ENCODE results near the gene SLC44A2.

The SLC44A2 gene

GRCh38 chr19:10625762-10626138 is 397 bp downstream of the SLC44A2 start:
- no peaks in the 10 kb centered on the region for H3K27me3 Mint-ChIP-seq

DNA sequence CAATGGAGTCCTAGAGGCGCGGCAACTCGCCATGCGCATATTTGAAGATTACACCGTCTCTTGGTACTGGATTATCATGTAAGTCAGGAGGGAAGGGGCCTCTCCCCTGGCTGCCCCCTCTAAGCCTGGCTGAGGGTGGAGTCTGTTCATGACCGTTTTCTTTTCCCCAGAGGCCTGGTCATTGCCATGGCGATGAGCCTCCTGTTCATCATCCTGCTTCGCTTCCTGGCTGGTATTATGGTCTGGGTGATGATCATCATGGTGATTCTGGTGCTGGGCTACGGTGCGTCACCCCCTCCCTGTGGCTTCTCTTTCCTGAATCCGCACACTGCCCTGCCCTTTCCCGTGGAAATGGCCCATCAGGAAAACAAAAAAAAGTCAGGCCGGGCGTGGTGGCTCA is 6.5 kb downstream of the SLC44A2 start:
- DNase-seq (no peak), ATAC-seq (replicated peaks) (no peak)
- peaks cover 95% of the 10 kb centered on the region for H3K36me3 Mint-ChIP-seq (ENCODE audit: insufficient read depth)
- no peaks in the 10 kb centered on the region for H3K9me3 Mint-ChIP-seq
- no peaks in the 10 kb centered on the region for H3K27me3 Mint-ChIP-seq
- H3K27ac Mint-ChIP-seq, result no peak overlapping the region
- peaks cover 4 to 14% of the 10 kb centered on the region in 2 donors for H3K4me1 Mint-ChIP-seq (ENCODE audit: low read depth in 2 of 2)
- no peak overlapping the region for H3K4me3 Mint-ChIP-seq

More at GRCh38 chr19:10625762-10626138, 397 bp downstream of the SLC44A2 start:
- DNase-seq, result no peak
- Mint-ChIP-seq H3K4me3 (peak overlapping the region; percentile 31 to 48), H3K27ac (peak overlapping the region in 1 of 2 donors; percentile 80), H3K9me3 (no peaks in the 10 kb centered on the region), H3K36me3 (ENCODE audit: insufficient read depth) (peaks cover 59% of the 10 kb centered on the region), H3K4me1 (ENCODE audit: low read depth in 2 of 2) (peaks cover 25 to 37% of the 10 kb centered on the region in 2 donors)
- ATAC-seq (replicated peaks), result no peak

GRCh38 chr19:10634430-10634829 is 9.1 kb downstream of the SLC44A2 start:
- DNase-seq (no peak), ATAC-seq (replicated peaks) (no peak)
- H3K27me3 Mint-ChIP-seq, result no peaks in the 10 kb centered on the region
- H3K36me3 Mint-ChIP-seq (ENCODE audit: insufficient read depth), result peaks cover 93% of the 10 kb centered on the region
- no peak overlapping the region for H3K27ac Mint-ChIP-seq
- H3K4me3 Mint-ChIP-seq, result no peak overlapping the region
- H3K4me1 Mint-ChIP-seq (ENCODE audit: low read depth in 2 of 2), result peaks cover 10 to 21% of the 10 kb centered on the region in 2 donors
- H3K9me3 Mint-ChIP-seq, result no peaks in the 10 kb centered on the region

DNA sequence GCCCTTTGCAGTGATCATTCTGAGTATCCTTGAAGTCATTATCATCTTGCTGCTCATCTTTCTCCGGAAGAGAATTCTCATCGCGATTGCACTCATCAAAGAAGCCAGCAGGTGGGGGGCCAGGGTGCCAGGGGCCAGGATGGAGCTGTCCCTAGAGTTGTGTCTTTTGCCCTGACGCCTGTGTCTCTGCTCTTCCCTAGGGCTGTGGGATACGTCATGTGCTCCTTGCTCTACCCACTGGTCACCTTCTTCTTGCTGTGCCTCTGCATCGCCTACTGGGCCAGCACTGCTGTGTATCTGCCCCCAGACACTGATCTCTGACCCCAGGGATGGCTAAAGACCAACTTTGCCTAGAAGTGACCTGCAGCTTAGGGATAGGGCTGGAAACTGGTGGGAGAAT is 9.6 kb downstream of the SLC44A2 start:
- Mint-ChIP-seq H3K9me3 (no peaks in the 10 kb centered on the region), H3K27ac (no peak overlapping the region), H3K4me1 (ENCODE audit: low read depth in 2 of 2) (peaks cover 10 to 21% of the 10 kb centered on the region in 2 donors), H3K27me3 (no peaks in the 10 kb centered on the region), H3K4me3 (no peak overlapping the region), H3K36me3 (ENCODE audit: insufficient read depth) (peaks cover 91% of the 10 kb centered on the region)
- ATAC-seq (replicated peaks), result no peak
- DNase-seq, result no peak

DNA sequence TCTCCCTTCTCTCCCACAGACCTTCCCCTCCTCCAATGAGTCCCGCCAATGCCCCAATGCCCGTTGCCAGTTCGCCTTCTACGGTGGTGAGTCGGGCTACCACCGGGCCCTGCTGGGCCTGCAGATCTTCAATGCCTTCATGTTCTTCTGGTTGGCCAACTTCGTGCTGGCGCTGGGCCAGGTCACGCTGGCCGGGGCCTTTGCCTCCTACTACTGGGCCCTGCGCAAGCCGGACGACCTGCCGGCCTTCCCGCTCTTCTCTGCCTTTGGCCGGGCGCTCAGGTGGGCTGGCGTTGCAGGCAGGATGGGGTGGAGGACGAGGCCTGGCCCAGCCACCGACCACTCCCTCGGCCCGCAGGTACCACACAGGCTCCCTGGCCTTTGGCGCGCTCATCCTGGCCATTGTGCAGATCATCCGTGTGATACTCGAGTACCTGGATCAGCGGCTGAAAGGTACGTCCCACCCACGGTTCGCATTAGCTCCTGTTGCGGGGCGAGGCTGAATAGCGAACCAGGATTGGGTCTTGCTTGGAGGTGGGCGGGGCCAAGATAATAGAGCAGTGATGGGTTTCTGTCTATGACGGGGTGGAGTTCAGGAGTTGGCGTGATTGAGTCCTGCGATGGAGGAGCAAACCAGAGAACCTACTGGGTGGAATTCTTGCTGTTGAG is 11.1 kb downstream of the SLC44A2 start:
- DNase-seq (no peak), ATAC-seq (replicated peaks) (no peak)
- no peaks in the 10 kb centered on the region for H3K27me3 Mint-ChIP-seq
- peaks cover 10 to 17% of the 10 kb centered on the region in 2 donors for H3K4me1 Mint-ChIP-seq (ENCODE audit: low read depth in 2 of 2)
- H3K27ac Mint-ChIP-seq, result no peak overlapping the region
- H3K36me3 Mint-ChIP-seq (ENCODE audit: insufficient read depth), result peaks cover 91% of the 10 kb centered on the region
- no peaks in the 10 kb centered on the region for H3K9me3 Mint-ChIP-seq
- H3K4me3 Mint-ChIP-seq, result no peak overlapping the region

DNA sequence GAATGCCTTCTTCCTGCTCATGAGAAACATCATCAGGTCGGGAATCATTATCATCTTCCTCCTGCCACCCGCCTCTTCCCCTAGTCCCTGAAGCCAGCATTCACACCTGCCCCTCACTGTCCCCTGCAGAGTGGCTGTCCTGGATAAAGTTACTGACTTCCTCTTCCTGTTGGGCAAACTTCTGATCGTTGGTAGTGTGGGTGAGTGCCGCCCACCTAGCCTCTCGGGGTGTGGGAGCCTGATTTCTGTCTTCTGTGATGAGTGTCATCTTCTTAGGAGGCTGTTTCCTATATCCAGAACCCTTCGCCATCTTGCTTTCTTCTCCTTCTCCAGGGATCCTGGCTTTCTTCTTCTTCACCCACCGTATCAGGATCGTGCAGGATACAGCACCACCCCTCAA is 12.5 kb downstream of the SLC44A2 start:
- Mint-ChIP-seq H3K4me3 (no peak overlapping the region), H3K9me3 (no peaks in the 10 kb centered on the region)

DNA sequence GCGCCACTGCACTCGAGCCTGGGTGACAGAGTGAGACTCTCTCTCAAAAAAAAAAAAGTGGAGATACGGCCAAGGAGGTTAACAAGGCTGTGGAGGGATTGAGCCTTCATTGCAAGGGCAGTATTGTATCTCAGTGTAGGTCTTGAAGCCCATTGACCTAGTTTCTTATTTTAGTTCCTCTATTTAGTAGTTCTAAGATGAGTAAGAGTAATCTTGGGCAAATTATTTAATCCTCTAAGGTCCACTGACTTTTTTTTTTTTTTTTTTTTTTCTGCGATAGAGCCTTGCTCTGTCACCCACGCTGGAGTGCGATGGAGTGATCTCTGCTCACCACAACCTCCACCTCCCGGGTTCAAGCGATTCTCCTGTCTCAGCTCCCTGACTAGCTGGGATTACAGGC is 14.5 kb downstream of the SLC44A2 start:
- peak overlapping the region; percentile 60 to 77 for H3K27ac Mint-ChIP-seq
- ATAC-seq (replicated peaks), result peak; percentile 39
- H3K27me3 Mint-ChIP-seq, result no peaks in the 10 kb centered on the region
- no peak overlapping the region for H3K4me3 Mint-ChIP-seq
- H3K36me3 Mint-ChIP-seq (ENCODE audit: insufficient read depth), result peaks cover 81% of the 10 kb centered on the region
- peaks cover 18 to 25% of the 10 kb centered on the region in 2 donors for H3K4me1 Mint-ChIP-seq (ENCODE audit: low read depth in 2 of 2)
- no peaks in the 10 kb centered on the region for H3K9me3 Mint-ChIP-seq
- DNase-seq, result no peak

More for the DNA sequence above, 12.5 kb downstream of the SLC44A2 start:
- ATAC-seq (replicated peaks) (no peak), DNase-seq (no peak)
- peak overlapping the region; percentile 71 to 87 for H3K27ac Mint-ChIP-seq
- no peaks in the 10 kb centered on the region for H3K27me3 Mint-ChIP-seq
- peaks cover 91% of the 10 kb centered on the region for H3K36me3 Mint-ChIP-seq (ENCODE audit: insufficient read depth)
- H3K4me1 Mint-ChIP-seq (ENCODE audit: low read depth in 2 of 2), result peaks cover 10 to 17% of the 10 kb centered on the region in 2 donors

DNA sequence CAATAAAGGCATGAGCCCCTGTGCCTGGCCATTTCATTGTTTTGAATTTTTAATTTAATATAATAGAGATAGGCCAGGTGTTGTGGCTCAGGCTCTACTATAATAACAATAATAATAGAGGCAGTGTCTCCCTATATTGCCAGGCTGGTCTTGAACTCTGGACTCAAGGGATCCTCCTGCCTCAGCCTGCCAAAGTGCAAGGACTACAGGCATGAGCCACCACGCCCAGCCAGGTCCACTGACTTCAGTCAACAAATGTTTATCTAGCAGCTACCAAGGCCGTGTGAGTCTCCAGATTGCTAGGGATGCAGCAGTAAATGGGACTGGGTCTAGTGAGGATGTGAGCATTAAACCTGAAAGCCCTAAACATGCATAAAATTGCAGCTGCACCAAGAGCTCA is 15.0 kb downstream of the SLC44A2 start:
- H3K4me1 Mint-ChIP-seq (ENCODE audit: low read depth in 2 of 2), result peaks cover 17 to 25% of the 10 kb centered on the region in 2 donors
- ATAC-seq (replicated peaks) (no peak), DNase-seq (no peak)
- peak overlapping the region in 1 of 2 donors; percentile 25 for H3K27ac Mint-ChIP-seq
- peaks cover 76% of the 10 kb centered on the region for H3K36me3 Mint-ChIP-seq (ENCODE audit: insufficient read depth)
- no peaks in the 10 kb centered on the region for H3K9me3 Mint-ChIP-seq
- no peak overlapping the region for H3K4me3 Mint-ChIP-seq
- no peaks in the 10 kb centered on the region for H3K27me3 Mint-ChIP-seq

DNA sequence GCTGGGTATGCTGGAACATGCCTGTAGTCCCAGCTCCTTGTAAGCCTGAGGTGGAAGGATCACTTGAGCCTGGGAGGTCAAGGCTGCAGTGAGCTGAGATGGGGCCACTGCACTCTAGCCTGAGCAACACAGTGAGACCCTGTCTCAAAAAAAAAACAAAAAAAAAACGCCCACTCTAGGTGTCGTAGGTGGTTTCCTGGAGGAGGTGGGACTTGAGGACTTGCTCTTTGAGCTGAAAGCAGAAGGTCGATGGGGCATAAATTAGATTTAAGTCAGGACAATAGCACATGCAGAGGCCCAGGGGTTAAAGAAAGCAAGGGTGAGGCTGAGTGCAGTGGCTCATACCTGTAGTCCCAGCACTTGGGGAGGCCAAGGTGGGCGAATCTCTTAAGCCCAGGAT is 15.9 kb downstream of the SLC44A2 start:
- Mint-ChIP-seq H3K9me3 (no peaks in the 10 kb centered on the region), H3K36me3 (ENCODE audit: insufficient read depth) (peaks cover 67% of the 10 kb centered on the region), H3K27ac (peak overlapping the region in 1 of 2 donors; percentile 25), H3K27me3 (no peaks in the 10 kb centered on the region), H3K4me3 (no peak overlapping the region), H3K4me1 (ENCODE audit: low read depth in 2 of 2) (peaks cover 17 to 21% of the 10 kb centered on the region in 2 donors)
- DNase-seq (no peak), ATAC-seq (replicated peaks) (no peak)

GRCh38 chr19:10642473-10643171 is 17.3 kb downstream of the SLC44A2 start:
- DNase-seq (no peak), ATAC-seq (replicated peaks) (no peak)
- Mint-ChIP-seq H3K27ac (peak overlapping the region; percentile 73 to 79), H3K27me3 (no peaks in the 10 kb centered on the region), H3K36me3 (ENCODE audit: insufficient read depth) (peaks cover 60% of the 10 kb centered on the region), H3K4me1 (ENCODE audit: low read depth in 2 of 2) (peaks cover 14 to 17% of the 10 kb centered on the region in 2 donors), H3K9me3 (no peaks in the 10 kb centered on the region), H3K4me3 (no peak overlapping the region)

- peak overlapping the region in 1 of 2 donors; percentile 46 for H3K4me3 Mint-ChIP-seq
- H3K4me1 Mint-ChIP-seq (ENCODE audit: low read depth in 2 of 2), result peaks cover 8 to 11% of the 10 kb centered on the region in 2 donors
- H3K27me3 Mint-ChIP-seq, result no peaks in the 10 kb centered on the region
- no peak for DNase-seq
- no peaks in the 10 kb centered on the region for H3K9me3 Mint-ChIP-seq
- peaks cover 53% of the 10 kb centered on the region for H3K36me3 Mint-ChIP-seq (ENCODE audit: insufficient read depth)
- H3K27ac Mint-ChIP-seq, result peak overlapping the region; percentile 73 to 79
- no peak for ATAC-seq (replicated peaks)
Observed at GRCh38 chr19:10643172-10643967, 18.0 kb downstream of the SLC44A2 start.

GRCh38 chr19:10643968-10644259 is 18.6 kb downstream of the SLC44A2 start:
- Mint-ChIP-seq H3K4me1 (ENCODE audit: low read depth in 2 of 2) (peaks cover 8 to 11% of the 10 kb centered on the region in 2 donors), H3K4me3 (no peak overlapping the region), H3K36me3 (ENCODE audit: insufficient read depth) (peaks cover 48% of the 10 kb centered on the region), H3K27me3 (no peaks in the 10 kb centered on the region), H3K27ac (peak overlapping the region; percentile 73 to 79), H3K9me3 (no peaks in the 10 kb centered on the region)
- ATAC-seq (replicated peaks) (no peak), DNase-seq (no peak)

DNA sequence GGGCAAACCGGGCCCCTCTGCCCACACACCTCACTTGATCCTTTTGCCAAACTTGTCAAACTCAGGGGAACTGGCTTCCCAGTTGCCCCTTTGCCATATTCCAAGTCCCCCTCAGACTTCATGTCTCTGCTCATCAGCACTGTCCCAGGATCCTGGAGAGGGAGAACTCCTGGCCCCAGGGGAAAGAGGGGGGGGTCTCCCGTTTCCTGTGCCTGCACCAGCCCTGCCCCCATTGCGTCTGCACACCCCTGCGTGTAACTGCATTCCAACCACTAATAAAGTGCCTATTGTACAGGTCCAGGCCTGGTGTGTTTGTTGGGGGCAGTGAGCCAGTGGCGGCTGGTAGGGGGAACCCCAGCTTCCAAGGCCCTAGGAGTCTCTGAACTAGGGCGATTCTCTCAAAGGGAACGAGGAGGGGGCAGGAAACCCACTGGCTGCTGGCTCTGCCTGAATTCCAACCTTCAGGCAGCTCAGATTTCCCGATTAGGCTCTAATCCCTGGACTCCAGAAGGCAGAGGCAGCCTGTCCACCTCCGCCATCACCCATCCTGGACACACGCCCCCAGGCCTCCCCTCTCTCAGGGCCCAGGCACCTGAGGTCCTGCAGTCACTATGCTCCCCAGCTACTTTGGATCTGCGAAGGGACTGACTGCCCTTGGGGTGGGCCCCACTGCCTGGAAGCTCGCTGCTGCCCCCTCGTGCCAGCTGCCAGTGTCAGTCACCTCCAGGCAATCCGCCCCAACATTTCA is 19.1 kb downstream of the SLC44A2 start:
- H3K27me3 Mint-ChIP-seq, result no peaks in the 10 kb centered on the region
- peak; percentile 84 to 85 (median 85) for DNase-seq
- H3K4me3 Mint-ChIP-seq, result no peak overlapping the region
- peaks cover 43% of the 10 kb centered on the region for H3K36me3 Mint-ChIP-seq (ENCODE audit: insufficient read depth)
- peak overlapping the region; percentile 73 to 79 for H3K27ac Mint-ChIP-seq
- ATAC-seq (replicated peaks), result peak; percentile 97
- H3K9me3 Mint-ChIP-seq, result no peaks in the 10 kb centered on the region
- H3K4me1 Mint-ChIP-seq (ENCODE audit: low read depth in 2 of 2), result peaks cover 8% of the 10 kb centered on the region in 2 donors
